MV-4-11 (cell line): ENCODE measurements around the gene IPP.
A peak's percentile ranks its signal among the peaks of the same experiment; 100 is the strongest.
"Not testable (repeated sequence)": the region's sequence is repeated elsewhere in the genome, so short reads cannot be mapped to it uniquely, and the experiment has no call there.

Experiments
- DNase-seq: peaks from one replicate; lab custom pipeline; 2025; lab: John Stamatoyannopoulos, UW

Gene IPP

DNA sequence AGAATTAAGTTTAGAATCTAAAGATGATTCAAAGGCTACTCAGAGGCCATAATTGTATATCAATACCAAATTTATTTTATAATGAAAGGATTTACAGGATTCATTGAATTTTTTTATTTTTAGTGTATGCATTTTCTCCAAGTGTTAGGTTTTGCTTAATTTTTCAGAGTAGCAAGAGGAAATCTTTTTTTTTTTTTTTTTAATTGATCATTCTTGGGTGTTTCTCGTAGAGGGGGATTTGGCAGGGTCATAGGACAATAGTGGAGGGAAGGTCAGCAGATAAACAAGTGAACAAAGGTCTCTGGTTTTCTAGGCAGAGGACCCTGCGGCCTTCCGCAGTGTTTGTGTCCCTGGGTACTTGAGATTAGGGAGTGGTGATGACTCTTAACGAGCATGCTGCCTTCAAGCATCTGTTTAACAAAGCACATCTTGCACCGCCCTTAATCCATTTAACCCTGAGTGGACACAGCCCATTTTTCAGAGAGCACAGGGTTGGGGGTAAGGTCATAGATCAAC is 10.8 kb downstream of the IPP start:
- not testable (repeated sequence) for DNase-seq

DNA sequence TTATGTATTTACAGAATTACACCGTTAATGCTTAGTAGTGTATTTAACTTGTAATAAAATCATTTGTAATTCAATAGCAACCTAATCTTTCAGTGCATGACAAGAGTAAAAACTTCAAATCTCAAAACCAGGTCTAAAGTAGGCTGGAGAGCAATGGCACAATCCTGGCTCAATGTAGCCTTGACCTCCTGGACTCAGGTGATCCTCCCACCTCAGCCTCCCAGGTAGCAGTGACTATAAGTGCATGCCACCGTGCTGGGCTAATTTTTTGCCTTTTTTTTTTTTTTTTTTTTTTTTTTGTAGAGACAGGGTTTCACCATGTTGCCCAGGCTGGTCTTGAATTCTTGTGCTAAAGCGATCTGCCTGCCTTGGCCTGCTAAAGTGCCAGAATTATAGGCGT is 11.3 kb downstream of the IPP start:
- no peak for DNase-seq

DNA sequence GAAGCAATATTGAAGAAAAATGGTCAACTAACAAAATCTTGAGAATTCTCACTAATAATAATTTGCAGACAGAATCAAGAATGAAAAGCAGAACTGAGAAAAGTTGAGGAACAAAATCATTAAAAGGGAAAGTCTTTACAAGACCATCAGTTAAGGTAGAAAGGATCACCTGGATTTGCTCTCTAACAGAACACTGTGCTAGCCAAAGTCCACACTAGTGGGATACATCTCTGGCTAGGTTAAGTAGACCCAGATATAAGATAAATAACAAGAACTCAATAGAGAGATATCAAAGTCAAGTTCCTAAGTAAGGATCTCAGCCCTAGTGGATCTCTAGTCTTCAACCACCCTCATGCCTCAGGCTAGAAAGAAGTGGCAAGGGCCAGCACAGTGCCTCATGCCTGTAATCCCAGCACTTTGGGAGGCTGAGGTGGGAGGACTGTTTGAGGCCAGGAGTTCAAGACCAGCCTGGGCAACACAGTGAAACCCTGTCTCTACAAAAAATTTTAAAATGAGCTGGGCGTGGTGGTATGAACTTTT is 19.6 kb downstream of the IPP start:
- DNase-seq: no peak

DNA sequence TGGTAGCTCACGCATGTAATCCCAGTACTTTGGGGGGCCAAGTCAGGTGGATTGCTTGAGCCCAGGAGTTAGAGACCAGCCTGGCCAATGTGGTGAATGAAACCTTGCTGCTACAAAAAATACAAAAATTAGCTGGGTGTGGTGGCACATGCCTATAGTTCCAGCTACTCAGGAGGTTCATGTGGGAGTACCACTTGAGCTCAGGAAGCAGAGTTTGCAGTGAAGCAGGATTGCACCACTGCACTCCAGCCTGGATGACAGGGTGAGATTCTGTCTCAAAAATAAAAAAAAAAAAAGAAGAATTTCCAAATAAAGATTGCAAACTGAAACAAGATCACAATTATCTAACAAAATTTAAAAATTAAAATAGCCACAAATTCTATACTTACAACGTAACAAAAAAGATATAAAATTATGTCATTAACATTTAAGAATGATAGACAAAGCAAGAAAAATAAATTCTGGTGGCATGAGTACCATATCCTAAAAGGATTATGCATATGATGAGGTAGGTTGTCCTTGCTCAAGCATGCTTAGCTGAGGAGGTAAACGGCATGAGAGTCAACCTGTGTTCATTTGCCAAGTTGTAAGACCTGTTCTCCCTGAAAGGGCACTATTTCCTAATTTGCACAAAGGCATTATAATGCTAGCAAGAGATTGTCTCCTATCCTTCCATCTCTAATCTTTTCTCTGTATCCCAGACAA is 20.2 kb downstream of the IPP start:
- DNase-seq: peak; percentile 34

DNA sequence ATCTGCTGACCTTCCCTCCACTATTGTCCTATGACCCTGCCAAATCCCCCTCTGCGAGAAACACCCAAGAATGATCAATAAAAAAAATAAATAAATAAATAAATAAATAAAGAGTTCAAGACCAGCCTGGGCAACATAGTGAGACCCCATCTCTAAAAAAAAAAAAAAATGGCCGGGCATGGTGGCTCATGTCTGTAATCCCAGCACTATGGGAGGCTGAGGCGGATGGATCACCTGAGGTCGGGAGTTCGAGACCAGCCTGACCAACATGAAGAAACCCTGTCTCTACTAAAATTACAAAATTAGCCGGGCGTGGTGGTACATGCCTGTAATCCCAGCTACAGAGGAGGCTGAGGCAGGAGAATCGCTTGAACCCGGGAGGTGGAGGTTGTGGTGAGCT is 24.4 kb downstream of the IPP start:
- not testable (repeated sequence) for DNase-seq

DNA sequence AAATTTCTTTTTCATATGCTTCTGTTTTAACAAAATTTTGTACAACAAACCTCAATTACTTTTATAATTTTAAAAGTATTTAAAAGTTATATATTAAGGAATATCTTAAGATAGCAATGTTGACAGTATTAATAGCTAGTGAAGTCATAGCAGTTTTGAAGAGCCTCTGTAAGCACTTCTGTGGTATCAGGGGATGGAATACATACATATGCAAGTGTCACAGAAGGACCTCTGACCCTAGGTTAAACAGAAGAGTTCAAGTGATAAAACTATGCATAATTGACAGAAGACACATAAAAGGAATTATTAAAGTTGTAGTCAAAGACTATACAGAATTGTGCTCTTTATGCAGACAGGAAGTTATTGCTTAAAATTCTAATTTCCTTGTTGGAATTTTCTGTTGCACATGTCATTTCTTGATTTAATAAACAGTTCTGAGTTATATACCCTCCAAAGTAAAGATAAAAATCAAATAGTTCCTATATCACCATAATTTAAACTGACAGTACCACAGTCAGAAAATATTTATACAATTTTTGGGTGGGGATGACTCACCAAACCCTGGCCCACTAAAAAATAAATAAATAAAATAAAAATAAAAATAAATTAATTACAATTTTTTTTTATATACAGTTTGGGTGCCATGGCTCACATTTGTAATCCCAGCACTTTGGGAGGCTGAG is 27.1 kb downstream of the IPP start:
- DNase-seq: peak; percentile 19

DNA sequence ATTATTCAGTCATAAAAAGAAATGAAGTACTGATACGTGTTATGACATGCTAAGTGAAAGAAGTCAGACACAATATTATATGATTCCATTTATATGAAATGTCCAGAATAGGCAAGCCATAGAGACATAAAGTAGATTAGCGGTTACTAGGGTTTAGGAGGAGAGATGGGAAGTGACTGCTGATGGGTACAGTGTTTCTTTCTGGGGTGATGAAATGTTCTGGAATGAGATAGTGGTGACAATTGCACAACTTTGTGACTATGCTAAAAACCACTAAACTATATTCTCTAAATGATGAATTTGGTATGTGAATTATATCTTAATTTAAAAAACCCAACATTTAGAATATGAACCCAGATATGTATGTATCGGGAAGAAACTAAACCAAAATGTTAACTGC is 27.6 kb downstream of the IPP start:
- DNase-seq: peak; percentile 87

DNA sequence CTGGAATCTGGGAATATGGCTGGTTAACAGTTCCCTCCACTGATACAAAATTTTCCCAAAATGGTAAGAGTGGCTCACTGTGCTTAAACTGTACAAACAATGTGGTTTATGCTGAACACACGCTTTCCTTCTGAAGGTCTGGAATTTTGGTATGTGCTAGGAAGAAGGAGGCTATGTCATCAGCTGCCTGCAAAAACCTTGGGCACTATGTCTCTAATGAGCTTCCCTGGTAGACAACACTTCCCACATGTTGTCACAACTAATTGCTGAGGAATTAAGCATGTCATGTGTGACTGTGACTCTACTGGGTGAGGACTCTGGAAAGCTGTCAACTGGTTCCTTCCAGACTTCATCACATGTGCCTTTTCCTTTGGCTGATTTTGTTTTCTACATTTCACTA is 29.2 kb downstream of the IPP start:
- DNase-seq: no peak

DNA sequence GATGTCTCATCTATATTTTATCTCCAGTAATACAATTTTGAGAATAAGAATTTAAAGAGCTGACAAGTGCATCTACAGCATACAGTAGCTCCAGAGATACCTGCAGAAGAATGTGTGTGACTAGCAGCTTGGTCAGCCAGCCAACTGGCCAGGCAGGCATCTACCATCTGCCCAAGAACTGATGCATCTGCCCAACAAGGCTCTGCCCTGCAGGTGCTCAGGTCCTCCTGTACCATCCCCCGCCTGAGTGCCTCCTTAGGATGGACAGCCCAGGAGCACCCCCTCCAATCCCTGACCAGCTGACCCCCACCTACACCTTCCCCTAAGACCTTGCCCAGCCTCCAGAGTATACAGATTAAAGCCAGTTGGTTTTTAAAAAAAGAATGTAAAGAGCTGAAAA is 32.2 kb downstream of the IPP start:
- no peak for DNase-seq

DNA sequence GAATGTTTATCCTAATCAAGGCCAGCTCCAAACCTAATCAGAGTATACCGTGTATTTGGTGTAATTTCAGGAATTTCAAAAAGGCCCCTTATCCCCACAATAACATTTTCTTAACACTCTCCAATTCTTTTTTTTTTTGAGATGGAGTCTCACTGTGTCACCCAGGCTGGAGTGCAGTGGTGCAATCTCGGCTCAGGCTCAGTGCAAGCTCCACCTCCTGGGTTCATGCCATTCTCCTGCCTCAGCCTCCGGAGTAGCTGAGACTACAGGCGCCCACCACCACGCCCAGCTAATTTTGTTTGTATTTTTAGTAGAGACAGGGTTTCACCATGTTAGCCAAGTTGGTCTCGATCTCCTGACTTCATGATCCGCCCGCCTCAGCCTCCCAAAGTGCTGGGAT is 33.1 kb downstream of the IPP start:
- DNase-seq: not testable (repeated sequence)

DNA sequence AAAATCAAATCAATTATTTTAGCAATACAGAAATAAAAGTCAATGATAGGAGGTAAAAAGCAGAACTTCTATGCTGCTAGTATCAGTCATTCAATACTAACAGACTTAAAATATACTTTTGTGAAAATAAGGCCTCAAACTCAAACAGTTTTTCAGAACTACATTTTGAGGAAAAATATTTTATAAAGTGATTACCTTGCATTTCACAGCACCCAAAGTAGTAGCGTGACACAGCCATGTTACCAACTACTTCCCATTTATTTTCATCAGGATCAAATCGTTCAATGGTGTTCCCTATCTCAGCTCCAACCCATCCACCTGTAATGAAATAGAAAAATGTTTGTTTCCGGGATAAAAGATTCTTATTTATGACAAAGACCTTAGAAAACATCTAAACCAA is 33.8 kb downstream of the IPP start:
- no peak for DNase-seq

DNA sequence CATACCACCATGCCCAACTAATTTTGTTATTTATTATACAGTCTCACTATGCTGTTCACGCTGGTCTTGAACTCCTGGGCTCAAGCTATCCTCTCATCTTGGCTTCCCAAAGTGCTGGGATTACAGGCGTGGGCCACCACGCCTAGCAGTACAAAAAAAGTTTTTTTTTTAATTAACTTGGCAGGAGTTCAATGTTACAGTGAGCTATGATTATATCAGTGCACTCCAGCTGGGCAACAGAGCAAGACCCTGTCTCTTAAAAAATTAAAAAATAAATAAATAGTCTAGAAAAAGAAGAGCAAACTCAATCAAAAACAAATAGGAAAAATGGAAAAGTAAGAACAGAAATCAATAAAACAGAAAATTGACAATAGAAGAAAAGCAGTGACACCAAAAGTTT is 36.7 kb downstream of the IPP start:
- no peak for DNase-seq

DNA sequence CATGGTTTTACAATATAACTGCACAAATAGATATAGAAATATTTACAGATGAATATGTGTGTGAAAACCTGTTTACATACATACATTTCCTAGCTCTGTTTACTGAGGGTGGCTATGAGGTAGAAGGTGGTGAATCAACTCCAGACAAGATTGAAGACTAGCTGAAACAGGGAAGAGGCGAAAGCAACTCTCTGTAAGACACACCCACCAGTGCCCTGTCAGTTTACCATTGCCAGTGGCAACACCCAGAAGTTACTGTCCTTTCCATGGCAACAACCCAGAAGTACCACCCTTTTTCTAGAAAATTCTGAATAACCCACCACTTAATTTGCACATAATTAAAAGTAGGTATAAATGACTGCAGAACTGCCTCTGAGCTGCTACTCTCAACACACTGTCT is 45.8 kb downstream of the IPP start:
- DNase-seq: no peak

DNA sequence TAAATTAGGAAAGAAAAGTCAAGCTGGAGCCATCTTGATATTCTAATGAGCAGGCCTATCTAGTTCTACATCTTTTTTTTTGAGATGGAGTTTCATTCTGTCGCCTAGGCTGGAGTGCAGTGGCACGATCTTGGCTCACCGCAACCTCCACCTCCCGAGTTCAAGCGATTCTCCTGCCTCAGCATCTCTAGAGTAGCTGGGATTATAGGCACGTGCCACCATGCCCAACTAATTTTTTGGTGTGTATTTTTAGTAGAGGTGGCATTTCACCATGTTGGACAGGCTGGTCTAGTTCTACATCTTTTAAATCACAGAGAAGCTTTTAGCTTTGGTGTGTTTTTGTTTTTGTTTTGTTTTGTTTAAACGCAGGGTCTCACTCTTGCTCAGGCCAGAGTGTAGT is 55.6 kb downstream of the IPP start:
- DNase-seq: no peak

DNA sequence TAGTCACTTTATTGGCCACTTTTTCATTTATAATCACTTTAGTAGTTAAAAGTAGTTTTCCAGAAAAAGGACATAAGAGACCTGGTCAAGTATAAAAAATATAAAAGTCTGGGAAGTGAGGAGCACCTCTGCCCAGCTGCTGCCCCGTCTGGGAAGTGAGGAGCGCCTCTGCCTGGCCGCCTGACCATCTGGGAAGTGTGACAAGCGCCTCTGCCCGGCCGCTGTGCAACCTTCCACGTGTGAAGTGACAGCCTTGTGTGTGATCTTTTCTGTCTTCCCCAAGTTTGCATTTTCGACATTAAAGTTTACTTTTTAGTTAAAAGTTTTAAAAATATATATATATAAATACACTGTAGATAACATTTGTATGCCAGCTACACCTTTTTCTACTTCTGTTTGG is 56.6 kb downstream of the IPP start:
- DNase-seq: not testable (repeated sequence)

DNA sequence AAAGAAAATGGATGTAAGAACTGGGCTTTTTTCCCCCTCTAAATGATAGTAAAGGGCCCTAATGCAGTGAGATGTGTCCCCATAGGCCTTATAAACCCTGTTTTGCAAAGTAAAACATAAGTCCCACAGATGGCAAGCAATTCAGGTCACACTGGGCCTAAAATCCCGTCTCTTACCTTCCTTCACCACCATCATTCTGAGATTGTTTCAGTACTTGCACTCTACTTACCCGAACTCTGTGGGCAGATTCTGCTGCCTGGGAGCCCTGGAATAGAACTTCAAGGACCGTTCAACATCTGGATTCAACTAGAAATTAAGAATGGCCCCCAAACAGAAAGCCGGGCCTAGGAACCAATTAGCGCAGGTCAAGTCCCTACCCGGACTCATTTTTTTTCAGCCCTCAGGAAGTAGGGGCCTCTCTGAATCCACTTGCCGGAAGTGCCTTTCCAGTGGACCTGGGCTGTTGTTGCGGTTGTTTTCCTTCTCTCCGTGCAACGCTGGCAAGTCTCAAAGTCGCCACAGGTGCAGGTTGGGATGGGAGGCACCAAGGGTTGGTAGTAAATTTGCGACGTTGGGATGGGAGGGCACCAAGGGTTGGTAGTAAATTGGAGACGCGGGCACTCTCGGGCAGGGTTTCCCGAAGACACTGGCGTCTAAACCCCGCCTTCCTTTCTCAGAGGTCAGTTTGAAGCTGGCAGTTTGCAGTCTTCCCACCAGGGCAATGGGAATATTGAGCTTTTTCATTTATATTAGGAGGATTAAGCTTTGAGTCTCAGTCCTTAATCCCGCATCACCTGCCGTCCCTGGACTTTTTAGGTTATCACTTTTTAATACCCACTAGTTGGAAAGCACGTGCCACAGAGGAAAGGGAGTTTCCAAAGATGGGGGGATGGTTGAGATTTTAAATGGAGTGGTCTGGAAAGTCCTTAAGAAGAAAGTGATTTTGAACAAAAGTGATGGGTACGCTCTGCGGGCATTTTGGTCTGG is 62.4 kb downstream of the IPP start, which contains the start of gene TMEM69:
Gene TMEM69 (plus strand): TSS at position 428 of the 987 bp plus-strand sequence. CDS start 2,888 bp downstream, outside the sequence.
- peak; percentile 86 for DNase-seq

DNA sequence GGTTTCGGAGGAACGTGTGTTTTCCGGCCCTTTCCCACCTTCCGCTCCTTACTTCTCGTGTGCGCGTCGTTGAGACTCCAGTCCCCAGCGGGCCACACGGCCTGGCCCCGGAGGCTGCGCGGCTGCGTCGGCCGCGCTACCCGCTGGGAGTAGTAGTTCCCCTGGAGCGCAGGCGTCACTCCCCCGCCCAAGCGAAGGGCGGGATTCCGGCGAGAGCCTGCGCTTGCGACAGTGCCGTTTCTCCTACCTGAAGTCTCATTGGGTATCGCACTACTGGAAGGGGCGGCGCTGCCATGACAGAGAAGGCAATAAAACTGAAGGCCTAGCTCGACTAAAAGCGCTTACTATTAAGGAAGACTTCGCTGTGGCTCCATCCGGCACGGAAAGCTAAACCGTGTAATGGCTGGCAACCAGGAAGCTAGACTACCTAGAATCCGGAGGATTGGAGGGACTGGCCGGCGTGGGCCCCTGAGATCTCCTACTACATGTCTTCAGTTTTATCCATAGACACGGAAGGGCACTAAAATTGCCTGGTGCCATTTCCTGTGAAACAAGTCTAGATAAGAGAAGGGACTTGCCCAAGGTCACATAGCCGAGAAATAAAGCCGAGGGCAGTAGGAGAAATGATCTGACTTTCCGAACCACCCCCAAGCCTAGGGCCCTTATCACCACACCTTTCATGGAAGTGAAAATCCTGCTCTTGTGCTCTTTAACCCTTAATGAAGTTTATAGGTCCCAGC is 63.3 kb downstream of the IPP start:
- DNase-seq: peak; percentile 99

DNA sequence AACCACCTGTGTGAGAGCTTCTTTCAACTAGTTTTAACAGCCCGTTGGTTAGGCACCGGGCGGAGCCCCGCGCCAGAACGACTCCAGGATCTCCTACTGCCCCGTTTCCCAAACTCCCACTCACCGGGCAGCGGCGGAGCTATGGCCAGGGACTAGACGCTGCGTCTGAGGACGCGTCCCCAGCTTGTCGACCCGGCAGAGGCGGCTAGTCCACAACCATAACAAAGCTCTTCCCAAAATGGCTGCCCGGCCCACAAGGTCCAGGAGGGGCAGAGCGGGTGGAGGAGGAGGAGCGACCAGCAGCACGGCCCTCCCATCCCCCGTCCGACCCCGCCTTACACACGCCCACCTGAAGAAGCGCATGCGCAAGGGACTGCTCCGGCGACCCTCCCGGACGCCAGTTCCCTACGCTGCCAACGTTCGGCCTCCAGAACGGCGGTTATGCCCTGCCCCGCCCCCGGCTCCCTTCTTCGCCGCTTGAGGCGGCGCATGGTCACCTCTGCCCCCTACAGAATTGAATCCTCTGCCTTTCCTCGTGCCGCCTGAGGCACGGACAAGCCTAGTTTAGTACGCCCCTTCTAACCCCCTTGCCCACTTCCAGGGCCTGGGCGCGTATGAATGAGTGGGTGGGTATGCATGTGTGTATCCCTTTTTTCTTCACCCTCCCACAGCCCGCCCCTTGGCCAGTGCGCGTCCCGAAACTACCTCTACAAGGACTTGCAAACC is 64.0 kb downstream of the IPP start, which contains the start of gene GPBP1L1:
Gene GPBP1L1 (minus strand): TSS at position 246 of the 726 bp plus-strand sequence. CDS start 27,446 bp downstream, outside the sequence.
- DNase-seq: peak; percentile 94

DNA sequence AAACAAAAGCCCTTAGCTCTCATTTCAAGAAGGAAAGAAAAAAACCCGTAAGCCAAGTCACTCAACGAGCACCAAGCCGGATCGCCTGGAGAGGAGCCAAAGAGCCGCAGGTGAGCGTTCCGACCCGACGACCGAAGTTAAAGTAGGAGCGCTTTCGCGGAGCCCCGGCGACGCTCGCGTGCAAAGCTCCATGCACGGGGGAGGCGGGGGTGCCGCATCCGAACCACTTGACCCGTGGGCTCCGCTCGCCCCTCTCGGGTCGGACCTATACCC is 64.5 kb downstream of the IPP start:
- peak; percentile 26 for DNase-seq

DNA sequence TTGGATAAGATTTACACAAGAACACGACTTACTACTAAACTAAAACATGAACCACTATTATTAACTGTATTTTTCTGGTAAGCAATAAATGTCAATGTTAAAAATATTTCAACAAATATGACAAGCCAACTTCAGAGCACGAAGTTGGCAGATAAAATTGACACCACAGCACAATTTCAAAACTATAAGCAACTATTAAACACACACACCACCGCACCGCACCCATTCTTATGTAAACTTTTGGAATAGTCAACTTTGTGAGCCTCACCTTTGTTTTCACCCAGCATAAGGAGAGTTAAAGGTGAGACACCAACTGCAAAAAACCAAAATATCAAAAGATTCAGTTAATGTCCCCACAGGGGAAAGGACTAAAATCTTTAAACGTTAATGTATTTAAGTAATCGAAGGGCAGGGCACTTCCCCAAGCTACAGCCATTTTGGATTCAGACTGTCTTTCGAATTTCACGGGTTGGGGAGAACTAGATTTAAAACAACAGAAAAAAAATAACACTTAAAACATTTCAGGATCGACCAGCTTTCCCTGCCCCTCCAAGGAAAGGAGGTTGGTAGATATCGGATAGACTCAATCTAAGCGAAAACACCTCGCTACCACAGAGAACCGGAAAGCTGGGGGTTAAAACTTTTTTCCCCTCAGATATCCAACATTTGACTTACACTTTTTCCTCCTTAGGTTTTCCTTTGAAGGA is 65.0 kb downstream of the IPP start:
- peak; percentile 26 for DNase-seq
